ENCODE data around the gene ARHGEF17.

The ARHGEF17 gene

DNA sequence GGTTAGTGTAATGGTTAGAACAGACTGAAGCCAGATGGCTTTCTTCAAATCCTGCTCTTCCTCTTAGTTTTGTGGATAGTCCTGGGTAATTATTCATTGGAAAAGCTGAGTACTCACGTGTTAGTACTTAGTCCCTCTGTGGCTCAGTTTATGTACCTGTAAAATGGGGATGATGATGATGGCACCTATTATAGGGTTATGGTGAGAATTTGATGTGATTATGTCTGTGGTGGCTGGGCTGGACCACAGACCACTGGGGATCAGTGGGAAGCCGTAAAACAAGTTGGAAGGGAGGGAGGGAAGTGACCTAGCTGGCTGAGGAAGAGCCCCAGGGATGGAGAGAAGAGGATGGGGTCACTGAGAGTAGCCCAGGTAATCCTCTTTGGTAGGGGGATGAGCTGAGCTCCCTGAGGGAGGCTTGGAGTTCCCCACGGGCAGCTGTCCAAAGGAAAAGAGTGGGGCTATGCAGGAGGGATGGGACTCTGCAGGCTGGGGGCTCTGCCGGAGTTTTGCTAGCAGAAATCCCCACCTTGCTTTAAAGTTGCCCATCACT, 19.8 kb downstream of the ARHGEF17 start:
- no peak for DNase-seq

DNA sequence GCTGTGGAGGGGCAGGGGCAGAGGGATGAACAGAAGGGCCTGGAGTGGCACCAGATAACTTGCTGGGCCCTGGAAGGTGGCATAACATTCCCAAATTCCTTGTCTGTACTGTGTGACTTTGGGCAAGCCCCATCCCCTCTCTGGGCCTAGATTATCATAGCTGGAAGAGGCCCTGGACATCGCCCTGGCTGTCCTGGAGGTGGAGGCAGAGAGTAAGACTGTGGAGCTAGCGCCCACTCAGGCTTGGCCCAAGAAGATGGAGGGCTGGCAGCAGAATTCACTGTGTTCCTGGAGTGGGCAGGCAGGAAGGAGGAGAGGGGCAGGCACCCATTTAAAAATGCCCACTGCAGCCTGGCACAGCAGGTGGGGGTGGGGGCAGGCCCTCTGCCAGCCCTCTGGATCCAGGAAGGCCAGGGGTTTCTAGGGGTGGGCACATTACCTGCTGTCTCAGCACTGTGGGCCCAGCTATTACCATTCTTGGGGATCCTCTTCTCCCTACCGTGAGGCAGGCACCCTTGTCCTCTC, 22.6 kb downstream of the ARHGEF17 start:
- peak in 1 of 56 donors; percentile 20 for DNase-seq

DNA sequence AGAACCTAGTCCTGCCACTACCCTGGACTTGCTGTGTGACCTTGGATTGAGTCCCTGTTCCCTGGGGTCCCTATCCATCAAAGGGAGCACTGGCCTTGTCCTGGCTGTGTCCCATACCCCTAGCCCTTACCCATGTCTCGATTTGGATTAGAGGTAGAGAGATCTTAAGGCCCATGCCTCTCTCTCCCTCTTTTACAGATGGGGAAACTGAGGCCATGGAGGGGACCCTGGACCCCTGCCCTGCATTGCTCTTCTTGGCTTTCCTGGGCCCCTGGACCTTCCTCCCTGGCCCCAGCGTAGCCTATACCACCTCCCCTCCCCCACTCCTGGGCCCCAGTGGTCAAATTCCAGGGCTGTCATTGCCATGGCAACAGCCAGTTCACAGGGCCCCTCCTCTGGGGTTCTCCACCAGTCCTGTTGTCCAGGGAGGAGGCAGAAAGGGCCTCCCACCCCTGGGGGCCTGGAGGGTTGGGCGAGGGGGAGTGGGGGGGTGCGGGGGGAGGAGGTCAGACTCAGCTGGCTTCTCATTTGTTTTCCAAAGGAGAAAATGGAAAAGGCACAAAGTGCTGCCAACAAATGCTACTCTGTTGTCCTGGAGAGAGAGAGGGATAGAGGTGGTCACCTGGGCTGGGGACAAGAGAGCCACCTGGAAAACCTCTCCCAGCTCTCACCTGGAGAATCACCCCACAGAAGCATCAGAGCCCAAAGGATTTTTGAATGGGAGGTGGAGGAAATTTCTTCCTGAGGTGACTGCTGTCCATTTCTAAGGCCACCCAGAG, 23.3 kb downstream of the ARHGEF17 start:
- DNase-seq = no peak

DNA sequence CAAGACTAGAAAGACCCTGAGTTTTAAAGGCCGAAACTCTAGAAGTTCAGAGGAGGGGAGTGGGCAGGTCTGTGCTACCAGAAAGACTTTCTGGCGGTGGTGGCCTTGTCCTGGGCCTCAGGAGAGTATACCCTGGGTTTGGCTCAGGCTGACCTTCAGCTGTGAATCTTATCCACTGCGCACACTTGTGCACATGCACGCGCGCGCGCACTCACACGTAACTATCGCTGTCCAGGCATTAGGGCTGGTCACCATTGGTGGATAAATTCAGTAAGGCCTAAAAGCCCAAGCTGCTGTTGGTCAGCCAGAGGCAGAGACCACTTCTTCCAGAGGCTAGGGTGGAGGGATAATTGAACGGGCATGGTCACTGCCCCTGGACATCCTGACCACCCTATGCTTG, 25.1 kb downstream of the ARHGEF17 start:
- no peak for DNase-seq

DNA sequence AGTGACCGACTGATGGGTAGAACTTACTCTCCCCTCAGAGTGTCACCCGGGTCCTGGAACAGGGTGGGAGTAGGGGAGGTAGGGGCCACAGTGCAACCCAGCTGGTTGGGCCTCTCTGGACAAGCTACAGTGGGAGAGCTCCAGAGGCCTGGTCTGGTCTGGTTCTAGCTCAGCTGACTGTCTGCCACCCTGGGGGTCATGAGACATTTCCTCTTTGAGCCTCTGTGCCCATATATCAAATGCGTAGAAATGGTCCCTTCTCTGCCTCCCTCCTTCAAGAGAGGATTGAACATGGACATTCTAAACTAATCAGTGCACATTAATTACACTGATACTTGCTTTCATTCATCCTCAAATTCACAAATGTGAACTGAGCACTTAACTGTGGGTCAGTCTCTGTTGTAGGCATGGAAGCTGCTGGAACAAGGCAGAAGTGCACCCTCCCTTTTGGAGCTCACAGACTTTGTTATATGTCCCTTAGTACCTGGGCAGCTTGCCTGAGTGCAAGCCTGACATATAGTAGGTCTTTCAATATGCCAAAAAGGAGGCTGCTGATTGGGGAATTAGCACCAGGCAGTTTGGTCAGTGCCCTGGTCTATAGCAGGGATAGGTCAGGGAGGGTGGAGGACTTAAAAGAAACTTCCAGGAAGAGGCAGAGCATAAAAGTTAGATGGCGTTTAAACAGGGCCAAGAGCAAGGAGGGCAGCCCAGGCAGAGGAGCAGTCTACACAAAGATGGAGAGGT, 25.7 kb downstream of the ARHGEF17 start:
- DNase-seq = no peak

DNA sequence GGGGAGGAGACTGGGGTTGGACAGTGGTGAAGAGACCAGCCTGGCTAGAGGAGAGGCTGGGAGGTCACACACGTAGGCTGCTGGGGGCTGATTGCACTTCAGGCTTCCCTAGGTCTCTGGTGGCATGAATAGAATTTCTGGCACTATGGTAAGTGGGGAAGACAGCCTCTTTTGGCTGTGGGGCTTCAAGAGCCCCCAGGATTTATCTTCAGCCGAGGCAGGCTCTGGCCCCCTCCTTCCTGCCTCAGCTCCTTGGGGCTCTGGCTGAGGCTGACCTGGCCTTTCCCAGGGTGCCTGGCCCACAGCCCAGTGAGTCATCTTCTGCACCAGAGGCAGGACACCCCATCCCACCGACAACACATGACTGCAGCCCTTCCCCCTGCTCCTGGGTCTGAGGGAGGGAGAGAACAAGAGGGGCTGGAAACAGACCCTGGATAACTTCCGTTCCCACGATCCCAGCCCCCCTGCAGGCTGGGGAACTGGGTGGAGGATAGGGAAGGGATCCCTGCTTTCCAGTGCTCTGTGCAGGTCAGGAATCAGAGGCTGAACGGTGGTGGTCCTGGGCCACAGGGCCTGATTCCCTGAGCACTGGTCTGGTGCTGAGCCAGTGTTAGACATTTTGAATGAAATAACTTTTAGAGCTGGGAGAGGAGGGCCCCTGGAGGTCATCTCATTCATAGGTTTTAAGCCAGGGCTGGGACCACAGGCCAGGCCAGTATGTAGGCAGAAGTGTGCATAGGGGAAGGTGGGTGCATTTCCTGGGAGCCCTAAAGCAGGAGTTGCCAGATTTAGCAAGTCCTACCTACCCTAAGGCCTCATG, 26.5 kb downstream of the ARHGEF17 start:
- peak in 2 of 56 donors; percentile 49 to 56 for DNase-seq

DNA sequence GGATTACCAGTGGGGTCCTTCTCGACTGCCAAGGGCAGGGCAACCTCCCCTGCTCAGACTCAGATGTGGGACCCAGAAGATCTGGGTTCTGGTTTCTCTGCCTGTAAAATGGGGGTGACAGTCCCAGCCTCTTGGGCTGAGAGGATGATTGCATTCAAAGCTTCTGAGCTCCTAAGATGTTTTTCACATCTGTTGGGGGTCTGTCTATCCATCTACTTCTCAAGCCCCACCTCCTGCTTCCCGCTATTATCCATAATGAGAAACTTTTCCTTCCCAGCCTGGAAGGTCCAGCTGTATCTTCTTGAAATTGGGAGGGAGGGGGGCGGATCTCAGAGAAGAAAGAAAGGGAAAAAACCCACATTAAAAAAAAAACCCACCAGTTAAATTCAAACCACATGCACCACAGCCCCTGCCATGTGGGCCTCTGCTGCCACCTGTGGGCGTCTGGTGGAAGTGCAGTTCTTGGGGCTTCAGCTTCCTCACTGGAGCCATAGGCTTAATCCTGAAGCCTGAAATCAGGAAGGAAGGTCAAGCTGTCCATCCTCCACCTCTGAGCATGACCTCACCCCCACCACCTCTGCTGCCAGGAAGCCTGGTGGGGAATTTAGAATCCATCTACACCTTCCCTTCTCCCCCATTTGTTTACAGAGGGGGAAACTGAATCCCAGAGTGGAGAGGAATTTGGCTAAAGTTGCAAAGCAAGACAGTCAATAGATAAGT, 27.3 kb downstream of the ARHGEF17 start:
- peak in 50 of 56 donors; percentile 41 to 92 (median 71) for DNase-seq

DNA sequence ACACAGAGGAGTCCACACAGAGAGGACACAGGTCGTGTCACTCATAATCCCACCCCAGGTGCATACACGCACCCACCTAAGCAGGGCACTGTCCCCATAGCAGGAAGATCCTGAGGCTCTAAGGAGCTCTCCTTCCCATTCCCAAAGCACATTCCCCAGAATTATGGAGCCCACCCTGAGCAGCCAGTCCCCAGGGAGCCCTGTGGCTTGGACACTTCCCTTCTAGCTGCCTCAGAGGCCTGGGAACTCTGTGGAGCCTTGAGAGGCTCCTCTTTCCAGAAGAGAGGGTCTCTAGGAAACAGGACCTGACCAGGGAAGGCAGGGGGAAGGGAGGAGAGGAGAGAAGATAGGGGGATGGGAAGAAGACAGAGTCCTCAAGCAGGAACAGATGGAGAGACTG, 29.8 kb downstream of the ARHGEF17 start:
- no peak for DNase-seq

DNA sequence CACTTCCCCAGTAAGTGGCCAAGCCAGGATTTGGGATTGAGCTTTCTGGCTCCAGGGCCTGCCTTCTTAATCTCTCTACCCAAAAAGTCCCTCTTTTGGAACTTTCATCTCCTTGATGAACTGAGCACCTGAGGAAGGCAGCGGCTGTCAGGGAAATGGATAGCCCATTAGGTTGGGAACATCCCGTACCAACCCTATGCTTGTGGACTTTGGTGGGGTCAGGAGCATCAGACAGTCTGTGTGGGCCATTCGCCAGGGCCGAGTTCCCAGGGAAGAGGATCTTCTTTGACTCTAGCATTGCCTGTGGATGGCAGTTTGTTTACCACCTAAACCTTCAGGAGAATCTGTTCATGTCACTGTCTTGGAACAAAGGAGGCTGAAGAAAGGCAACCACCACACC, 30.2 kb downstream of the ARHGEF17 start:
- no peak for DNase-seq

DNA sequence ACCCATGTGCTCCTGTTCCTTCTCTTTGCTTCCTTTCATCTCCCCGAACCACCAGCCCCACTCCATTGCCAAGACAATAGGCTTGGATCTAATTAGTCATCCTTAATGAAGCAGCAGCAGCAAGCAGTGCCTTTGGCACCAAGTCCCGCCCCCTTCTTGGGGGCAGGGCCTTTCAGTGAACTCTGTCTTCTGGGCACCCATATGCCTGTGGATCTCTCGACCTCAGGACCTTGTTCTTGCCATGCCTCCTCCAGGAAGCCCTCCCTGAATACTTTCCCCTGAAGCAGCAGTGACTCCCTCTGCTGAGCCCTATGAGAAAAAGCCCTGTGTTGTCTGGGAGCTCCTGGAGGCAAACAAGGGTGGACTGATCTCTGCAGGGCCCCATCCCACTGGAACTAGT, 32.1 kb downstream of the ARHGEF17 start:
- no peak for DNase-seq

DNA sequence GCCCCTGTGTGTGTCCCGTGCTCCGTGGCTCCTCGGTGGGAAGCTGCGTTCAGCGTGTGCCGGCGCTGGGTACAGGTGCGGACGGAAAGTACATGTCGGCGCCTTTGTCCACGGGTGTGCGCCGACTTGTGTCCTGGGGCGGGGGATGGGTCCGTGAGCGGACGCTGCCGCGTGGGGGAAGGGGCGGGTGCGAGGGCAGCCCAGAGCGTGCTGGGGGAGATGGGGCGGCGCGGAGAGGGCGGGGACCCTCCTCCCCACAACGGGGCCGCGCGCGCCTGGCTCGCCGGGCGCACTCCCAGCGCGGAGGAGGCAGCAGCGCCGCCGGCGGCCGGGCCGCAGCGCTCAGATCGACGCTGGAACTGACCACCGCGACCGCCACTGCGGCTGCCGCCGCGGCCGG, 34.6 kb downstream of the ARHGEF17 start:
- DNase-seq = peak in 15 of 56 donors; percentile 12 to 69 (median 32)

DNA sequence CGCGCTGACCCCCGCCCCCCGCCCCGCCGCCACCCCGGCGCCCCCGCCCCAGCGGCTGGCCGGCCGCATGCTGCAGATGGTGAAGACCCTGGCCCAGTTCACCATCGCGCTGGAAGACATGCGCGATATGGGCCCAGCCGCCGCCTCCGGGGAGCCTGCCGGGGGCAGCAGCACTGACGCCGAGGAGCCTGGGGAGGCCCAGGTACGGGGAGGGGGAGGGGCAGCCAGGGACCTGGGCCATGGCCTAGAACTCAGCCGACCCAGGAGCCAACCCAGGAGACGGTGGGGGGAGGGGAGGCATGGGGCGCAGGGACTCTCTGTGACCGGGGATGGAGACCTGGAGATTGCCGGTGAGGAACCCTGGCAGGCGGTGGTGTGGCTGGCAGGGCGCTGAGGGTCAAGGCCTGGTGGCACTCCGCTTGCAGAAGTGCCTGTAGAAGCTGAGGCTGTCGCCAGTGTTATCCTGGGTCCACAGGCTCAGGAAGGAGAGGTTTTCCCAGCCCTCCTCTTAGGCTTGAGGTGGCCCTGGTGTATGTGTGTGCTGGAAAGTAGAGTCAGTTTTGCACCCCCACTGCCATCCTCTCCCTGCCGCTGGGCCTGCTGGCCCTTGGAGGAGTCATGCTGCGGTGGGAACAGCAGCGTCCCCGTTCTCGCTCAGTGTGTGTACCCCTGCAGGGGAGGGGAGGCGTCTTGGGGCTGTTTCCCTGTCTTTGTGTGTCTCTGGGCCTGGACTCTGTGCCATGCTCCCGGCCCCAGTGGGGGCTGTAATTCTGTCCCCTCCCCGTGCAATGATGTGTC, 35.2 kb downstream of the ARHGEF17 start:
- peak in 7 of 56 donors; percentile 26 to 69 (median 33) for DNase-seq

DNA sequence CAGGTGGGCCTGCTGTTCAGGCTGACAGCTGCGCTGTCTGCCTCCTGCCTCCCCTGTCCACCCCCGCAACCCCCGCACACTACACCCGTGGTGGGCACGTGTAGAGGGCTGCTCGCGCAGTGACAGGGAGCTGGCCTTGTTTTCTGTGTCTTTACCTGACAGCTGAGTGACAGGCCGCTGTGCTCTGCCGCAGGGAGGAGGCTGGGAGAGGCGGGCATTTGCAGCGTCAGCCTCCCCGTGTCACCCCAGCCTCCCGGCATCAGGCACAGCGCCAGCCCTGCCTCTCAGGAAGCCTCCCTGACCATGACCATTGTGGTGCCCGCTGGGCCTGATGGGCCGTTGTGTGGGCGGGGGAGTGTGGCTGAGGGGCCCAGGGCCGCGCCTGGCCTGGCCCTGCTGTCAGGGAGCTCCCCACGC, 36.1 kb downstream of the ARHGEF17 start:
- DNase-seq = peak in 46 of 56 donors; percentile 17 to 86 (median 58)

DNA sequence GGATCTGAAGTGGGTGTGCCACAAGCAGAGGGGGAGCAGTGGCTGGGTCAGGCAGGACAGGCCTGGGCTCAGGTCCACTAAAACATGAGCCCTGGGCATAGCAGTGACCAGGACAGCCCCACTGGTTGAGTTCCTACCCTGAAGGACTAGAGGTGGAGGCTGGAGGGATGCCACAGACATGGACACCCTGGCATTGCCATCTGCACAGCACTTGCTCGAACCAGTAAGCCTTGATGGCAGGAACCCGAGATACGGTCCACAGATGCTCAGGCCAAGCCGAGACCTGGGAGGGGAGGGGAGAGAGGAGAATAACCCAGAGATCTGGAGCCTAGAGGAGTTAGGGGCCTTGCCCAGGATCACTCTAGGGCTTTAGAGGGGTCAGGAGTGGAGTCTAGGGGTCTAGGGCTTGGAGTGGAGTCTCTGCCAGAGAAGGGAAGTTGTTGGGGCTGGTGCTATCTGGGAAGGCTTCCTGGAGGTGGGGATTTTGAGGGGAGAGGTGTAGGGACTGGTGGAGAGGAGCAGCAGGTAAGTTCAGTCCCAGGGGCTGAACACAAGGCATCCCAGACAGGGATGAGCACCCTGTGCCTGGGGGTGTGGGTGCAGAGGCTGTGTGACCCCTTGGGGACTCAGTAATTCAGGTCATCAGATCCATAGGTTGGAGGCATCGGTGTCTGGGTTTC, 37.5 kb downstream of the ARHGEF17 start:
- DNase-seq = no peak

DNA sequence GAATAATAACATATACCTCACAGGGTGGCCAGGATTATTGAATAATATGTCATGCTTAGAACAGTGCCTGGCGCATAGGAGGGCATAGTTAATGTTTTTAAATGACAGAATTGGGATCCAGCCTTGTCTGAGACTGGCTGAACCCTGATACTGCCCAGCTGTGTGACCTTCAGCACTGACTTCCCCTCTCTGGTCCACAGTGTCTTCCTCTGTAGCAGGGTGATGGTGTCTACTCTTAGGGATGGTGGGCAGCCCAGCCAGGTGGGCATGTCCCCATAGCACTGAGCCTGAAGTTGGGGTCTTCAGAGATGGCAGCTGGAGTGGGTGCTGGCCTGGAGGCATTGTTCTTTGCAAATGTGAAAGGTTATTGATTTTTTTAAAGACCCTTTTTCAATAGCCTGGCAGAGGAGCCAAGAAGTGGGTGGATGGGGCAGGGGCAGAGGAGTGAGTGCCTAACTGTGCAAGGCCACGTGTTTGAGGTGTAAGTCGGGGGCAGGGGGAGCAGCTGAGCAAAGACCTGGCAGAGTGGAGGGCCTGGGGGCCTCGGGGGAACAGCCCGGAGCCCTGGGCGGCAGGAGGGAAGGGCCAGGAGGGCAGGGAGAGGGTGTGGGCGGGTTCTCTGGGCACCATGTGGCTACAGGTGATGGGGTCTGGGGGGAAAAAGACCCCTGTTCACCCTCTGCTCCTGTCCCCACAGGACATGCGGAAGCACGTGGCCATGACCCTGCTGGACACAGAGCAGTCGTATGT, 38.3 kb downstream of the ARHGEF17 start:
- no peak for DNase-seq

DNA sequence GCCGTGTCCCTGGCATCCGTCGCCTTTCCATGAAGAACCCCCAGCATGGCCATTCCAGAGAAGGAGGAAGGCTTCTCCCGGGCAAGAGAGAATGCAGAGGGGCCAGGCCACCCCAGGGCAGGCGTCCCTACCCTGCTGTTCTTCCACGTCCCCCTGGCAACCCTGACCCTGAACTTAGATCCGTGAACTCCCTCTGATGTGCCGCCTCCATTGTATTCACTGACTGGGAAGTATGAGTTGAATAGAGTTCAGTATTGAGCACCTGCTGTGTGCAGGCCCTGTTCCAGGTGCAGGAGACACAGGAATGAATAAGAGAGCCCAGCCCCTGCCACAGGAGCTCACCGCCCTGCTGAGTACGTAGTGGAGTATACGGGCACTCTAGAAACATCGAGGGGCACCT, 39.0 kb downstream of the ARHGEF17 start:
- no peak for DNase-seq

DNA sequence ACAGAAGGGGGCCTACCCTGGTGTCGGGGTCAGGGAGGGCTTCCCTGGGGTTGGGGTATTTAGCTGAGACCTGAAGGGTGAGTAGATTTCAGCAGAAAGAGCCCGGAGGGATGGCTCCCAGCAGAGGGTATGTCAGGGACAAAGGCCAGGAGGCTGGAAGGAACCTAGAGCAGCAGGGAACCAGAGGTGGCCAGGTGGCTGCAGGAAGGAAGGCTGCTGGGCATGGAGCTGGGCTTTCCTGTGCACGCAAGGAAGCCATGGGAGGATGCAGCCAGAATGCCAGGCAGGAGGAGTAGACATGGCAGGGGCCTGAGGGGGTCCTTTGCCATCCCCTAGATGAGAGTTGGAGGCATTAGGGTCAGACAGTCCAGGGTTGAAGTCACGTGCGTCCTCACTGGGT, 40.8 kb downstream of the ARHGEF17 start:
- DNase-seq = no peak

DNA sequence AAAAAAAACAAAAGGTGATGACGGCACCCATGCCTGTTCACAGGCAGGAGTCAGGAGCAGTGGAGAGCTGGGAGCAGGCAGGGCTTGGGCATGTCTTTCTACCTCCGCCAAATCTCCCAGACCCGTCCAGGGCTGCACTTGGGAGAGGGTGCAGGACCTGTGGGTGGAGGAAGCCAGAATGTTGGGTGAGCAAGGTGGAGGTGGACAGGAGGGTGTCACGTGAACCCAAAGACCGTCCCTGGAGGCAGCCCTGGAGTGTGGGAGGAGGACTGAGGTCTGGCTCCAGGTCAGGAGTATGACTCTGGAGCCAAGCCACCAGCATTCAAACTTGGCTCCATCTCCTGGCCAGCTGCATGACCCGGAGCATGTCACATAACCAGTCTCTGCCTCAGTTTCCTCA, 41.6 kb downstream of the ARHGEF17 start:
- DNase-seq = no peak

Data from nucleus accumbens (tissue), 56 donors.